ENCODE results near the gene ITSN1. TPM values are rescaled to one million over a fixed set of nuclear protein-coding genes. Genes with fewer than 3 reads are reported as not detected.

Gene ITSN1
- polyA plus RNA-seq, 1 donor from 2014 or later = 35.1 TPM

DNA sequence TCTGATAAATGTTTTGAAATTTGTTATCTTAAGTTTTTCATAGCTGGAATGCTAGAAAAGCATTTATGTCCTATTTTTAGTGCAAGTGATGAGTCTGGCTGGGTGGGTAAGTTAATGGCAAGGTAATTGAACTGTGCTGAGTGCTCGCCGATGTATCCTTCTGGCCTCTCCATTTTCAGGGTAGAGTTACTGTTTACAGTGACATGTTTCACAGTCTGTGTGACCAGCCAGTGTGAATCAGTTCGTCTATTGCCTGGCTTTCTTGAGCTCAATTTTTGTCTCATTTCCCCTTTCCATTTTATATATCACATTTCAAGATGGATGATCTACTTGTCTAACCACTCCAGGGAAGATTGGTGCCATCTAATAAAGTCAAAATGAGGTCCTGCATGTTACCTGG lies 44.1 kb downstream of the ITSN1 start:
- Histone ChIP-seq H3K36me3 (ENCODE audit: insufficient read depth, low read length) (no peaks in the 10 kb centered on the region), H4K20me1 (ENCODE audit: insufficient read depth) (no peaks in the 10 kb centered on the region)
- TF ChIP-seq MXI1 (conservative IDR thresholded peaks at IDR 0.05; ENCODE audit: poor library complexity, severe bottlenecking) (no peak), POLR2AphosphoS5 (IDR thresholded peaks at IDR 0.05) (peak; percentile 46)

DNA sequence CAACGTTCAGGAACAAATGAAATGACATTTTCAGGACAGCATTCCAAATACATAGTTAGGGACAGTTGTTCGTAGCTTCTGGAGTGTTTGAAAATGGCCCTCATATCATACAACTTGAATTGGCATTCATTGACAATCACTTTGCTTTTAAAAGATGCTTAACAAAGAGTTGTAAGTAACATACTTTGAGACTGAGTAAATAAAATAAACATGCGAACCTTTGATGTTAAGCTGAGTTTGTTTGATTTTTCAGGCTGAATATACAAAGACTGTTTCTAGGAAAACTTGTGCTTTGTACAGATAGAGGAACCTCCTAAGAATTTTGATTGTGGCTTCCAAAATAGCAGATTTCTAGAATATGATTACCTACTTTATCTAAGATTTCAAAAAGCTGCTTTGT lies 45.3 kb downstream of the ITSN1 start:
- no peaks in the 10 kb centered on the region for H4K20me1 ChIP-seq (ENCODE audit: insufficient read depth)
- no peak for TF ChIP-seq RAD21 (conservative IDR thresholded peaks at IDR 0.05)
- TF ChIP-seq, protein P1, sequence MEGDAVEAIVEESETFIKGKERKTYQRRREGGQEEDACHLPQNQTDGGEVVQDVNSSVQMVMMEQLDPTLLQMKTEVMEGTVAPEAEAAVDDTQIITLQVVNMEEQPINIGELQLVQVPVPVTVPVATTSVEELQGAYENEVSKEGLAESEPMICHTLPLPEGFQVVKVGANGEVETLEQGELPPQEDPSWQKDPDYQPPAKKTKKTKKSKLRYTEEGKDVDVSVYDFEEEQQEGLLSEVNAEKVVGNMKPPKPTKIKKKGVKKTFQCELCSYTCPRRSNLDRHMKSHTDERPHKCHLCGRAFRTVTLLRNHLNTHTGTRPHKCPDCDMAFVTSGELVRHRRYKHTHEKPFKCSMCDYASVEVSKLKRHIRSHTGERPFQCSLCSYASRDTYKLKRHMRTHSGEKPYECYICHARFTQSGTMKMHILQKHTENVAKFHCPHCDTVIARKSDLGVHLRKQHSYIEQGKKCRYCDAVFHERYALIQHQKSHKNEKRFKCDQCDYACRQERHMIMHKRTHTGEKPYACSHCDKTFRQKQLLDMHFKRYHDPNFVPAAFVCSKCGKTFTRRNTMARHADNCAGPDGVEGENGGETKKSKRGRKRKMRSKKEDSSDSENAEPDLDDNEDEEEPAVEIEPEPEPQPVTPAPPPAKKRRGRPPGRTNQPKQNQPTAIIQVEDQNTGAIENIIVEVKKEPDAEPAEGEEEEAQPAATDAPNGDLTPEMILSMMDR (IDR thresholded peaks at IDR 0.05; ENCODE audit: poor library complexity, severe bottlenecking) = no peak
- TF ChIP-seq, protein P2, sequence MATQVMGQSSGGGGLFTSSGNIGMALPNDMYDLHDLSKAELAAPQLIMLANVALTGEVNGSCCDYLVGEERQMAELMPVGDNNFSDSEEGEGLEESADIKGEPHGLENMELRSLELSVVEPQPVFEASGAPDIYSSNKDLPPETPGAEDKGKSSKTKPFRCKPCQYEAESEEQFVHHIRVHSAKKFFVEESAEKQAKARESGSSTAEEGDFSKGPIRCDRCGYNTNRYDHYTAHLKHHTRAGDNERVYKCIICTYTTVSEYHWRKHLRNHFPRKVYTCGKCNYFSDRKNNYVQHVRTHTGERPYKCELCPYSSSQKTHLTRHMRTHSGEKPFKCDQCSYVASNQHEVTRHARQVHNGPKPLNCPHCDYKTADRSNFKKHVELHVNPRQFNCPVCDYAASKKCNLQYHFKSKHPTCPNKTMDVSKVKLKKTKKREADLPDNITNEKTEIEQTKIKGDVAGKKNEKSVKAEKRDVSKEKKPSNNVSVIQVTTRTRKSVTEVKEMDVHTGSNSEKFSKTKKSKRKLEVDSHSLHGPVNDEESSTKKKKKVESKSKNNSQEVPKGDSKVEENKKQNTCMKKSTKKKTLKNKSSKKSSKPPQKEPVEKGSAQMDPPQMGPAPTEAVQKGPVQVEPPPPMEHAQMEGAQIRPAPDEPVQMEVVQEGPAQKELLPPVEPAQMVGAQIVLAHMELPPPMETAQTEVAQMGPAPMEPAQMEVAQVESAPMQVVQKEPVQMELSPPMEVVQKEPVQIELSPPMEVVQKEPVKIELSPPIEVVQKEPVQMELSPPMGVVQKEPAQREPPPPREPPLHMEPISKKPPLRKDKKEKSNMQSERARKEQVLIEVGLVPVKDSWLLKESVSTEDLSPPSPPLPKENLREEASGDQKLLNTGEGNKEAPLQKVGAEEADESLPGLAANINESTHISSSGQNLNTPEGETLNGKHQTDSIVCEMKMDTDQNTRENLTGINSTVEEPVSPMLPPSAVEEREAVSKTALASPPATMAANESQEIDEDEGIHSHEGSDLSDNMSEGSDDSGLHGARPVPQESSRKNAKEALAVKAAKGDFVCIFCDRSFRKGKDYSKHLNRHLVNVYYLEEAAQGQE (IDR thresholded peaks at IDR 0.05; ENCODE audit: borderline replicate concordance) = no peak
- no peak for TF ChIP-seq TAF1 (IDR thresholded peaks at IDR 0.05; ENCODE audit: low read depth)
- TF ChIP-seq EZH2 (IDR thresholded peaks at IDR 0.05; ENCODE audit: borderline replicate concordance, insufficient read depth, low read length, poor library complexity, severe bottlenecking) = no peak
- no peak for TF ChIP-seq SMC3 (conservative IDR thresholded peaks at IDR 0.05; ENCODE audit: poor library complexity)
- TF ChIP-seq MXI1 (conservative IDR thresholded peaks at IDR 0.05; ENCODE audit: poor library complexity, severe bottlenecking) = no peak
- no peak for TF ChIP-seq POLR2AphosphoS5 (IDR thresholded peaks at IDR 0.05)
- H3K27ac ChIP-seq (ENCODE audit: low read length) = no peak overlapping the region
- H3F3A ChIP-seq (ENCODE audit: insufficient read depth, low read length, poor library complexity, severe bottlenecking) = no peaks in the 10 kb centered on the region
- no peak overlapping the region for H2AFZ ChIP-seq (ENCODE audit: low read depth, low read length)
- H3K9me2 ChIP-seq (ENCODE audit: insufficient read depth, low read length) = no peaks in the 10 kb centered on the region
- no peak overlapping the region for H3K9ac ChIP-seq (ENCODE audit: low read length)
- H3K4me3 ChIP-seq (ENCODE audit: low read length) = no peak overlapping the region
- H3K36me3 ChIP-seq (ENCODE audit: insufficient read depth, low read length) = no peaks in the 10 kb centered on the region
- peaks cover 45% of the 10 kb centered on the region for H3K79me2 ChIP-seq (replicated peaks; ENCODE audit: insufficient read depth, low read length)
- no peaks in the 10 kb centered on the region for H3K9me3 ChIP-seq (ENCODE audit: low read length)
- no peaks in the 10 kb centered on the region for H3K27me3 ChIP-seq (ENCODE audit: insufficient read depth, low read depth, low read length)
- H3K4me2 ChIP-seq (ENCODE audit: low read length) = no peak overlapping the region

More for the DNA sequence above, 44.1 kb downstream of the ITSN1 start:
- Histone ChIP-seq H3K4me3 (ENCODE audit: low read length) (peak overlapping the region; percentile 35), H3F3A (ENCODE audit: insufficient read depth, low read length, poor library complexity, severe bottlenecking) (no peaks in the 10 kb centered on the region), H3K27ac (ENCODE audit: low read length) (peak overlapping the region; percentile 44), H3K27me3 (ENCODE audit: insufficient read depth, low read depth, low read length) (no peaks in the 10 kb centered on the region), H3K4me2 (ENCODE audit: low read length) (peak overlapping the region; percentile 45), H3K9me3 (ENCODE audit: low read length) (no peaks in the 10 kb centered on the region), H2AFZ (ENCODE audit: low read depth, low read length) (no peak overlapping the region), H3K9me2 (ENCODE audit: insufficient read depth, low read length) (no peaks in the 10 kb centered on the region), H3K79me2 (replicated peaks; ENCODE audit: insufficient read depth, low read length) (peaks cover 46% of the 10 kb centered on the region), H3K9ac (ENCODE audit: low read length) (no peak overlapping the region)

DNA sequence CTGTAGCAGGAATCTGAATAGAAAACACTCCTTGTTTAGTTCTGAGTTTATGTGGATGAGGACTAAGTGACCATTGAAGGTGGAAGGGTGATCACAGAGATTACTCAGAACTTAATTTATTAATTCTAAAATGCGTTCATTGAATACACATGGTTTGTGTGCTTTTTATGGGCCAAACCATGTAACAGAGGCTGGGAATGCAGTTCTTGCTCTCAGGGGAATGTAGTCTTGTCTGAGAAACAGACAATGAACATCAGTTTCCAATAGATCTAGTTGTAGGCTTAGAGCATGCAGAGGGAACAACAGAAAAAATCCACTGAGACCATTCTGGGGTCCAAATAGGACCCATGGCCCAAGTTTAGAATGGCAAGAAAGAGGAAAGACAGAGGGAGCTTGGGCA lies 46.1 kb downstream of the ITSN1 start:
- Histone ChIP-seq H3K9me2 (ENCODE audit: insufficient read depth, low read length) (no peaks in the 10 kb centered on the region), H3K36me3 (ENCODE audit: insufficient read depth, low read length) (no peaks in the 10 kb centered on the region), H3K9ac (ENCODE audit: low read length) (no peak overlapping the region), H3K27ac (ENCODE audit: low read length) (no peak overlapping the region), H3F3A (ENCODE audit: insufficient read depth, low read length, poor library complexity, severe bottlenecking) (no peaks in the 10 kb centered on the region), H3K4me3 (ENCODE audit: low read length) (no peak overlapping the region), H3K79me2 (replicated peaks; ENCODE audit: insufficient read depth, low read length) (peaks cover 45% of the 10 kb centered on the region), H4K20me1 (ENCODE audit: insufficient read depth) (no peaks in the 10 kb centered on the region), H3K9me3 (ENCODE audit: low read length) (no peaks in the 10 kb centered on the region), H3K4me2 (ENCODE audit: low read length) (no peak overlapping the region), H3K27me3 (ENCODE audit: insufficient read depth, low read depth, low read length) (no peaks in the 10 kb centered on the region), H2AFZ (ENCODE audit: low read depth, low read length) (no peak overlapping the region)
- TF ChIP-seq EP300 (conservative IDR thresholded peaks at IDR 0.05; ENCODE audit: poor library complexity, severe bottlenecking) (no peak), TAF1 (IDR thresholded peaks at IDR 0.05; ENCODE audit: low read depth) (no peak), SMC3 (conservative IDR thresholded peaks at IDR 0.05; ENCODE audit: poor library complexity) (no peak), EZH2 (IDR thresholded peaks at IDR 0.05; ENCODE audit: borderline replicate concordance, insufficient read depth, low read length, poor library complexity, severe bottlenecking) (no peak), RAD21 (conservative IDR thresholded peaks at IDR 0.05) (no peak), MXI1 (conservative IDR thresholded peaks at IDR 0.05; ENCODE audit: poor library complexity, severe bottlenecking) (no peak), POLR2AphosphoS5 (IDR thresholded peaks at IDR 0.05) (no peak)
- TF ChIP-seq, protein P2 (IDR thresholded peaks at IDR 0.05; ENCODE audit: borderline replicate concordance) = no peak
- TF ChIP-seq, protein P1 (IDR thresholded peaks at IDR 0.05; ENCODE audit: poor library complexity, severe bottlenecking) = no peak
